H1 (cell line): ENCODE measurements around the gene DHRS2. TPM values are rescaled to one million over a fixed set of nuclear protein-coding genes. Genes with fewer than 3 reads are reported as not detected.
A peak's percentile ranks its signal among the peaks of the same experiment; 100 is the strongest.
"Not testable (repeated sequence)": the region's sequence is repeated elsewhere in the genome, so short reads cannot be mapped to it uniquely, and the experiment has no call there.

Source experiments
- CTCF ChIA-PET: fragments of 300-600 bp; sonication (Branson Sonifier 250); formaldehyde crosslinking; loops from one replicate; lab custom pipeline; 2021; ENCODE audit not compliant: partially characterized antibody; lab: Charles Lee
- POLR2A ChIA-PET: fragments of 300-600 bp; sonication (Branson Sonifier 250); formaldehyde crosslinking; loops from one replicate; lab custom pipeline; 2021; ENCODE audit warnings: inconsistent platforms; ENCODE audit not compliant: partially characterized antibody; lab: Charles Lee
- DNase-seq, 2 experiments: peaks; one replicate each; pipeline versions ENCODE4 v3.0.0 to v3.0.0-alpha.2; 2010 to 2022; ENCODE audit warnings: low spot score in 2 of 2, low read depth in 1 of 2, mixed read lengths in 1 of 2
- FAIRE-seq: peaks from 2 replicates; lab custom pipeline; 2011; peaks lifted over from hg19 to GRCh38; lab: Jason Lieb, UNC
- H2AFZ ChIP-seq: 2 replicates; pipeline ENCODE4 v1.8.1; 2012; ENCODE audit warnings: low read length, inconsistent platforms
- H2AK5ac ChIP-seq: 2 replicates; pipeline ENCODE4 v1.6.1; 2013; ENCODE audit warnings: low read depth, low read length
- H2BK120ac ChIP-seq: replicated peaks from 2 replicates; pipeline ENCODE3; 2013; ENCODE audit warnings: low read depth, low read length, inconsistent platforms
- H2BK12ac ChIP-seq: 2 replicates; pipeline ENCODE4 v1.6.1; 2013; ENCODE audit warnings: low read depth, low read length
- H2BK15ac ChIP-seq: 2 replicates; pipeline ENCODE4 v1.6.1; 2013; ENCODE audit warnings: low read length
- H2BK20ac ChIP-seq: 2 replicates; pipeline ENCODE4 v1.6.1; 2013; ENCODE audit warnings: low read length
- H2BK5ac ChIP-seq: 2 replicates; pipeline ENCODE4 v1.6.1; 2013; ENCODE audit warnings: low read depth, low read length
- H3K14ac ChIP-seq: 2 replicates; pipeline ENCODE4 v1.6.1; 2013; ENCODE audit warnings: inconsistent platforms; ENCODE audit not compliant: insufficient read length
- H3K18ac ChIP-seq: 2 replicates; pipeline ENCODE4 v1.6.1; 2013; ENCODE audit warnings: low read length; ENCODE audit errors: extremely low read depth
- H3K23ac ChIP-seq: 2 replicates; pipeline ENCODE4 v1.6.1; 2013; ENCODE audit warnings: inconsistent platforms; ENCODE audit not compliant: insufficient read length
- H3K23me2 ChIP-seq: 2 replicates; pipeline ENCODE4 v1.6.1; 2013; ENCODE audit warnings: low read depth, low read length
- H3K27ac ChIP-seq: 2 replicates; pipeline ENCODE4 v1.6.1; 2011; ENCODE audit warnings: low read depth, low read length, inconsistent platforms
- H3K27me3 ChIP-seq, 4 experiments: replicated peaks in 1 of 4; 1 replicate in 1 of 4; 2 replicates in 3 of 4; pipeline versions ENCODE4 v1.6.1 to v1.8.1; 2011 to 2013; ENCODE audit warnings: low read length in 3 of 4, mild to moderate bottlenecking in 3 of 4, inconsistent platforms in 2 of 4, mixed read lengths in 2 of 4, moderate library complexity in 1 of 4; ENCODE audit not compliant: control insufficient read depth in 3 of 4, insufficient read depth in 3 of 4; ENCODE audit errors: extremely low read depth in 1 of 4
- H3K36me3 ChIP-seq, 4 experiments: 2 replicates each; pipeline versions ENCODE4 v1.6.1 to v1.8.1; 2011 to 2013; ENCODE audit warnings: mild to moderate bottlenecking in 4 of 4, low read length in 3 of 4, moderate library complexity in 2 of 4, control low read depth in 1 of 4, inconsistent platforms in 1 of 4; ENCODE audit not compliant: insufficient read depth in 4 of 4, control insufficient read depth in 2 of 4
- H3K4ac ChIP-seq: replicated peaks from 2 replicates; pipeline ENCODE3; 2013; ENCODE audit warnings: low read length, low read depth, mixed read lengths, inconsistent platforms; ENCODE audit not compliant: insufficient read length
- H3K4me1 ChIP-seq, 4 experiments: replicated peaks in 1 of 4; 1 replicate in 1 of 4; 2 replicates in 3 of 4; pipeline versions ENCODE4 v1.6.1 to v1.8.1; 2011 to 2013; ENCODE audit warnings: low read length in 3 of 4, inconsistent platforms in 2 of 4, mixed read lengths in 1 of 4; ENCODE audit not compliant: insufficient read depth in 4 of 4, control insufficient read depth in 3 of 4
- H3K4me2 ChIP-seq, 2 experiments: 2 replicates each; pipeline versions ENCODE4 v1.6.1 to v1.8.1; 2011 to 2013; ENCODE audit warnings: low read depth in 2 of 2, low read length in 2 of 2, control low read depth in 1 of 2, inconsistent platforms in 1 of 2, mild to moderate bottlenecking in 1 of 2; ENCODE audit not compliant: insufficient read depth in 1 of 2
- H3K4me3 ChIP-seq, 4 experiments: fragments of 200-600, 300-600 bp in 1 of 4; sonication (generic), shearing (Covaris generic), sonication (Bioruptor Twin) in 1 of 4; 2 replicates each; pipeline versions ENCODE4 v1.5.1 to v1.8.1; 2011 to 2016; ENCODE audit warnings: low read length in 4 of 4, low read depth in 3 of 4, control low read depth in 2 of 4, inconsistent platforms in 2 of 4, mild to moderate bottlenecking in 2 of 4, mixed read lengths in 1 of 4, moderate library complexity in 1 of 4; ENCODE audit not compliant: insufficient read depth in 2 of 4; ENCODE audit errors: extremely low read depth in 1 of 4
- H3K56ac ChIP-seq: replicated peaks from 2 replicates; pipeline ENCODE3; 2013; ENCODE audit warnings: low read depth, mild to moderate bottlenecking, mixed read lengths, low read length, inconsistent platforms; ENCODE audit not compliant: insufficient read length
- H3K79me1 ChIP-seq: 2 replicates; pipeline ENCODE4 v1.6.1; 2013; ENCODE audit warnings: low read depth, low read length, control low read depth
- H3K79me2 ChIP-seq, 2 experiments: 2 replicates each; pipeline versions ENCODE4 v1.6.1 to v1.8.1; 2012 to 2013; ENCODE audit warnings: low read length in 2 of 2, mild to moderate bottlenecking in 2 of 2, inconsistent platforms in 1 of 2; ENCODE audit not compliant: insufficient read depth in 2 of 2, control insufficient read depth in 1 of 2
- H3K9ac ChIP-seq, 4 experiments: replicated peaks in 1 of 4; 1 replicate in 1 of 4; 2 replicates in 3 of 4; pipeline versions ENCODE4 v1.6.1 to v1.8.1; 2011 to 2013; ENCODE audit warnings: low read depth in 3 of 4, low read length in 3 of 4, control low read depth in 2 of 4, mild to moderate bottlenecking in 2 of 4, moderate library complexity in 2 of 4, inconsistent platforms in 1 of 4; ENCODE audit errors: extremely low read depth in 1 of 4
- H3K9me3 ChIP-seq, 2 experiments: 2 replicates each; pipeline versions ENCODE4 v1.6.1 to v1.8.1; 2012 to 2013; ENCODE audit warnings: mild to moderate bottlenecking in 2 of 2, moderate library complexity in 2 of 2, control low read depth in 1 of 2, inconsistent platforms in 1 of 2, low read depth in 1 of 2, low read length in 1 of 2, mixed read lengths in 1 of 2; ENCODE audit not compliant: insufficient read depth in 2 of 2
- H4K20me1 ChIP-seq, 2 experiments: replicated peaks in 1 of 2; 2 replicates each; pipeline versions ENCODE3 to v1.8.1; 2011 to 2013; ENCODE audit warnings: inconsistent platforms in 2 of 2, low read length in 2 of 2, mild to moderate bottlenecking in 1 of 2; ENCODE audit not compliant: insufficient read depth in 2 of 2, control insufficient read depth in 1 of 2
- H4K5ac ChIP-seq: 2 replicates; pipeline ENCODE4 v1.6.1; 2013; ENCODE audit warnings: low read length, low read depth, mixed read lengths, inconsistent platforms; ENCODE audit not compliant: insufficient read length
- H4K8ac ChIP-seq: 2 replicates; pipeline ENCODE4 v1.8.0; 2013; ENCODE audit warnings: mild to moderate bottlenecking, moderate library complexity, low read length, inconsistent platforms; ENCODE audit not compliant: insufficient read depth; ENCODE audit errors: extremely low read depth
- H4K91ac ChIP-seq: replicated peaks from 2 replicates; pipeline ENCODE3; 2013; ENCODE audit warnings: low read length, mixed read lengths, inconsistent platforms; ENCODE audit not compliant: insufficient read length
- WGBS, 2 experiments: shearing (Covaris generic) in 1 of 2; methylation state at CpG; one replicate each; pipeline versions ENCODE4 v1.1.6 to v1.1.7; 2013 to 2015; ENCODE audit warnings: low lambda C conversion rate in 2 of 2, mixed read lengths in 2 of 2, inconsistent platforms in 1 of 2, low coverage in 1 of 2, missing lambda C conversion rate in 1 of 2; ENCODE audit not compliant: insufficient replicate concordance in 2 of 2, insufficient coverage in 1 of 2, insufficient read length in 1 of 2; ENCODE audit errors: extremely low coverage in 1 of 2, missing lambda C conversion rate in 1 of 2; 5-methylcytosine and 5-hydroxymethylcytosine counted together
- polyA plus RNA-seq, 7 experiments: library from polyadenylated mRNA; depleted of rRNA in 3 of 7; stranded (reverse) in 5 of 7; unstranded in 2 of 7; fragments of >200 nt in 5 of 7; fragments of 200-250 nt in 2 of 7; gene quantifications; 1 replicate in 5 of 7; 2 replicates in 1 of 7; 4 replicates in 1 of 7; pipeline versions ENCODE4 v1.2.1 to v1.2.3, GENCODE V29; 2011 to 2013; ENCODE audit warnings: missing spikeins in 2 of 7, mixed read lengths in 2 of 7
- total RNA-seq: library from RNA; stranded (reverse); fragmentation: NEBNext Ultra II Directional; extraction: Animal tissue kit (Norgen Biotek cat#: 25700); gene quantifications from 2 replicates; pipeline ENCODE4 v1.2.1, GENCODE V29; 2021

Gene DHRS2
- total and polyA plus RNA-seq, 2 of the 8 experiments (the other 6 are each of a cell fraction or from before 2014, with no cell fraction given) = 1.1 to 3.5 TPM

DNA sequence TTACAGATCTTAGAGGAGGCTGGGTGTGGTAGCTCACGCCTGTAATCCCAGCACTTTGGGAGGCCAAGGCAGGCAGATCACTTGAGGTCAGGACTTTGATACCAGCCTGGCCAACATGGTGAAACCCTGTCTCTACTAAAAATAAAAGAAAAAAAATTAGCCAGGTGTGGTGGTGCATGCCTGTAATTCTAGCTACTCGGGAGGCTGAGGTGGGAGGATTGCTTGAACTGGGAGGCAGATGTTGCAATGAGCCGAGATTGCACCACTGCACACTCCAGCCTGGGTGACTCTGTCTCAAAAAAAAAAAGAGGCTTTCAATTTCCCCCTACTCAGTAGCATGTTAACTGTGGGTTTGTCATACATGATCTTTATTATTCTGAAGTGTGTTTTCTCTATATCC, 42.0 kb upstream of the DHRS2 start:
- FAIRE-seq, H3K23ac ChIP-seq, H2BK12ac ChIP-seq, H3K9ac ChIP-seq, H3K4me1 ChIP-seq, H4K5ac ChIP-seq, H2BK20ac ChIP-seq, H3K27ac ChIP-seq, H3K36me3 ChIP-seq, H2BK120ac ChIP-seq, H3K14ac ChIP-seq, H4K20me1 ChIP-seq, H2BK15ac ChIP-seq, H2AFZ ChIP-seq, H3K23me2 ChIP-seq, H3K79me2 ChIP-seq, H2AK5ac ChIP-seq, H3K9me3 ChIP-seq, H4K8ac ChIP-seq, POLR2A ChIA-PET, H3K18ac ChIP-seq, H3K4ac ChIP-seq, H3K27me3 ChIP-seq, H3K4me2 ChIP-seq, H3K4me3 ChIP-seq, H2BK5ac ChIP-seq, H3K79me1 ChIP-seq, H3K56ac ChIP-seq, H4K91ac ChIP-seq: not testable (repeated sequence)
- DNase-seq = peak in 1 of 2 experiments; percentile 17
- CTCF ChIA-PET = interaction anchor here (0.6 to 3.0 kb wide), 3 partner anchors 38 to 448 kb away, joined by 3 to 10 read pairs (median 3); no protein-coding TSS in a partner anchor
- WGBS, 2 experiments = 94% methylated on average over 3 of the region's 3 CpGs; no CpG with 5 or more reads in 1 of the 2 experiments
